GM20000 (cell line): Measurements from ENCODE around the gene LARGE1.
A peak's percentile ranks its signal among the peaks of the same experiment; 100 is the strongest.

Experiments used
- DNase-seq: peaks from one replicate; pipeline ENCODE4 v3.0.0; 2012; ENCODE audit warnings: low spot score
- TF ChIP-seq, protein P1 (sequence below): IDR thresholded peaks from 2 replicates; pipeline ENCODE4 v1.5.1; 2012; ENCODE audit warnings: mild to moderate bottlenecking, control low read depth; ENCODE audit errors: extremely low read depth, missing control alignments

Gene LARGE1

DNA sequence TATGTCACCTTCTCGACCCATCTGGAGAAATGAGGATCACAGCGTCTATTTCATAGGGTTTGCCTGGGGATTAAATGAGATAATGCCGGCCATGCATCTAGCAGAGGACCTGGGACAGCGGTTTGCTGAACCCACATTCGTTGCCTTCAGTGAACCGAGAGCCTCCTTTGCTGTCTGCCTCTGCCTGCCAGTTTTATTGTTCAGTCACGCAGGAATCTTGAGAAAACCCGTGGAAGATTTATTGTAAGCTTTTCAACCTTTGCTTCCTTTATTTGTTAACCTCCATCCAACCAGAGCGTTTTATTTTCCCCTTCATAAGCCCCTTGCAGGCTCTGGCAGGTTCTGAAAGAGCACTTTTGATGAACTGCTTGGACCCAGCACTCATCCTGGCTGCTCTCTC, 659.8 kb downstream of the LARGE1 start:
- TF ChIP-seq, protein P1, sequence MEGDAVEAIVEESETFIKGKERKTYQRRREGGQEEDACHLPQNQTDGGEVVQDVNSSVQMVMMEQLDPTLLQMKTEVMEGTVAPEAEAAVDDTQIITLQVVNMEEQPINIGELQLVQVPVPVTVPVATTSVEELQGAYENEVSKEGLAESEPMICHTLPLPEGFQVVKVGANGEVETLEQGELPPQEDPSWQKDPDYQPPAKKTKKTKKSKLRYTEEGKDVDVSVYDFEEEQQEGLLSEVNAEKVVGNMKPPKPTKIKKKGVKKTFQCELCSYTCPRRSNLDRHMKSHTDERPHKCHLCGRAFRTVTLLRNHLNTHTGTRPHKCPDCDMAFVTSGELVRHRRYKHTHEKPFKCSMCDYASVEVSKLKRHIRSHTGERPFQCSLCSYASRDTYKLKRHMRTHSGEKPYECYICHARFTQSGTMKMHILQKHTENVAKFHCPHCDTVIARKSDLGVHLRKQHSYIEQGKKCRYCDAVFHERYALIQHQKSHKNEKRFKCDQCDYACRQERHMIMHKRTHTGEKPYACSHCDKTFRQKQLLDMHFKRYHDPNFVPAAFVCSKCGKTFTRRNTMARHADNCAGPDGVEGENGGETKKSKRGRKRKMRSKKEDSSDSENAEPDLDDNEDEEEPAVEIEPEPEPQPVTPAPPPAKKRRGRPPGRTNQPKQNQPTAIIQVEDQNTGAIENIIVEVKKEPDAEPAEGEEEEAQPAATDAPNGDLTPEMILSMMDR, result no peak

DNA sequence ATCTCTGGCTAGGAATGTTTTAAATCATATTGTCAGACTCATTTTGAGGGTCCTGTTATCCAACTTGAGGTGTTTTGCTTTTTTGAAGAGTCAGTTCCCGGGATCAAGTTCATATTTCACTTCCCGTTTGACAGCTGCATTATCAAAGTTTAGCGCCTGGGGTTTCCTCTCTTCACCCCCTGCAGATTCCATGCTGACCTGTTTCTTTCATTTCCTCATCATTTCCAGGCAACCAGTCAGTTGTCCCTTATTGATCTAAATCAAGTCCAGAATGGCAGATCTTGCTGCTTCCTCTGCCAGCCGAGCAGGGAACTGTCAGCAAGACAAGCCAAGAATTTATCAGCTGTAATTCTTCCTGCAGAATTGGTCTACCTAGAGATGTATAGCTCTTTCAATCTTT, 664.5 kb downstream of the LARGE1 start:
- DNase-seq, result no peak
- TF ChIP-seq, protein P1, result no peak

More for the DNA sequence above, 659.8 kb downstream of the LARGE1 start:
- no peak for DNase-seq

DNA sequence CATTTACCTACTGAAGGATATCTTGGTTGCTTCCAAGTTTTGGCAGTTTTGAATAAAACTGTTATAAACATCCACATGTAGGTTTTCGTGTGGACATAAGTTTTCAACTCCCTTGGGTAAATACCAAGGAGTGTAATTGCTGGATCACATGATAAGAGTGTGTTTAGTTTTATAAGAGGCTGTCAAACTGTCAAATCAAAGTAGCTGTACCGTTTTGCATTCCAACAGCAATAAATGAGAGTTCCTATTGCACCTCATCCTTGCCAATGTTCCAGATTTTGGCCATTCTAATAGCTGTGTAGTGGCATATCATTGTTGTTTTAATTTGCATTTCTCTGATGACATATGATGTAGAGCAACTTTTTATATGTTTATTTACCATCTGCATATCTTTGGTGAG, 671.3 kb downstream of the LARGE1 start:
- DNase-seq, result no peak
- TF ChIP-seq, protein P1, result no peak

DNA sequence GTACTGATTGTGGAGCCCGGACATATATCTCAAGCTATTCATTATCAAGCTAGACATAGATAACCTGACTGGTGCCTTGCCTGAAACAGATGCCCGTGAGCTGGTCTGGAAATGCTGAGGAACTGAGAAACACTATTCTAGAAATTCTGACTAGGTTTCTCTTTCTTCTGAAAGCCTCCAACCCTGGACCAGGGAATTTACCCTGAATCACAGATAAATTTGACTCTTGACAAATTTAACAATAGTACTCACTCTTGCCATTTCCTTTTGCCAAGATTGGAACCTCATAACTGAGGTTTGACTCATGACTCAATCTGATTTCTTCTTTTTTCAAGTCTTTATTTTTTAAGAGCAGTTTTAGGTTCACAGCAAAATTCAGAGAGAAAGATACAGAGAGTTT, 672.5 kb downstream of the LARGE1 start:
- TF ChIP-seq, protein P1, result no peak
- peak; percentile 52 for DNase-seq

DNA sequence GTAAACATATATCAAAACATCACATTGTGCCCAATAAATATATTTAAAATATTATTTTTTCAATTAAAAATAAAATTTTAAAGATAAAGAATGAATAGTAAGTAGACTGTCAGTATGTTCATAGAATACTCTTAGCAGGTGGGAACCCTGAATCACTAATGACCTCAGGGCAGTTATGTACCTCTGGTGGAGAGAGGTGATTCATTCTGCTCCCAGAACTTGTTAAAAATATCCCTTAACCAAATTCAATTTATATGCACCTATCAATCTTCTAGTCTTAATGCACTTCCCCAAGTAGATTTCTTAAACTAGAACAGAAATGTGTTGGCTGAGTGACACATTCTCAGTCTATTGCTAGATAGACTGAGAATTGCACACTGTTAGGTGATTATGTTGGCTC, 678.2 kb downstream of the LARGE1 start:
- TF ChIP-seq, protein P1, result no peak

DNA sequence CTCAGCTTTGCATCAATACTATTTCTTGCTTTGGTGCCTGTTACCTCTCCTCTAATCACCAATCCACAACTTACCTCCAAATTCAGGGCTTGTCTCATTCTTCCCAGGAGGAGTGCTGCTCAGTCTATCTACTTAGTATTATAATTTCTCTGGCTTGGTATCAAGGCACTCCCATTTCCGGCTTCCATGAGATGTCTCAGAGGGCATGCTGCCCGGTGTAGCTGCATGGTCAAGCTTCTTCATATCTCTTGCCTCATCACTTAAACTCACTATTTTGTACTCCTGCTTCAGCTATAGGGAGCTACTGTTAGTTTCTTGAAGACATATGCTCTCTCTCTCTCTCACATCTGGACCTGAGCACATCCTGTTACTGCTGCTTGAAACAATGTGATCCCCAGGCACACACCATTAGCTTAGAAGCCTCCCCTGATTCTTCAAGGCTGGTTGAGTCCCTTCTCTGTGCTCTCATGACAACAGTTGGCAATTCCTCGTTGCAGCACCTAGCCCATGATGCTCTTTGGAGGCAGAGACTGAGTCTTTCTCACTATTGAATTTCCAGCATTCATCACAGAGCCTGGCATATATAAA, 679.3 kb downstream of the LARGE1 start:
- no peak for DNase-seq
- TF ChIP-seq, protein P1, result no peak

More for the DNA sequence above, 678.2 kb downstream of the LARGE1 start:
- no peak for DNase-seq

DNA sequence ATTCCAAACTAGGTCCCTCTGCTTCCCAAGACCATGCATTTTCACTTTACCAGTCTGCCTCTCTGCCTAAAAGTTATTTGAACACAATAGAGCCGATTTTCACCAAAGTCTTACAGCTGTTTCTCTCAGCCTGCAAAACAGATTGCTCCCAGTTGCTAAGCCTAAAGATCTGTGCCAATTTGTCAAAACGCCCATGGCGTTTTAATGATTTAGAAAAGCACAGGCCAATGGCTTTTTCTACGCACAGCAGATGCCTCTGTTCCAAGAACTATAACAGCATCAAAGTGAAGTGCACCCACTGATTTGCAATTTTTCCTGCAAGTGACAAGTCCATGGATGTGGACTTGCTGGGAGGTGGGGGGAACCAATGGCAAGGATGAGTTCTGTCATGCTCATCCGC, 688.2 kb downstream of the LARGE1 start:
- TF ChIP-seq, protein P1, result no peak
- no peak for DNase-seq
